ENCODE data around the gene GFY. TPM values are rescaled to one million over a fixed set of nuclear protein-coding genes. Genes with fewer than 3 reads are reported as not detected.
A peak's percentile ranks its signal among the peaks of the same experiment; 100 is the strongest.
"Not testable (repeated sequence)": the region's sequence is repeated elsewhere in the genome, so short reads cannot be mapped to it uniquely, and the experiment has no call there.

Gene GFY
- total RNA-seq, 1 donor from 2014 or later: not detected

GRCh38 chr19:49472936-49473335 is 47.7 kb downstream of the GFY start:
- DNase-seq (ENCODE audit: low read depth): no peak
- no peak for TF ChIP-seq CTCF (conservative IDR thresholded peaks at IDR 0.05; ENCODE audit: low read depth, low read length)
- no peak overlapping the region for H3K4me3 ChIP-seq (ENCODE audit: low read depth, low read length)

- DNase-seq (ENCODE audit: low read depth): not testable (repeated sequence)
- H3K4me3 ChIP-seq (ENCODE audit: low read depth, low read length): peak overlapping the region; percentile 63
Measured at GRCh38 chr19:49473501-49473867, 48.3 kb downstream of the GFY start.

- H3K4me3 ChIP-seq (ENCODE audit: low read depth, low read length): peak within 1 kb of the TSS; percentile 63
- TF ChIP-seq CTCF (conservative IDR thresholded peaks at IDR 0.05; ENCODE audit: low read depth, low read length): peak; percentile 92
- no peak for DNase-seq (ENCODE audit: low read depth)
Measured at GRCh38 chr19:49473868-49474541, 48.8 kb downstream of the GFY start, which contains the start of gene FLT3LG. TSS of gene FLT3LG (plus strand) at chr19:49474215. CDS start at chr19:49474640, 425 bp downstream.

GRCh38 chr19:49474542-49474924 is 49.3 kb downstream of the GFY start:
- TF ChIP-seq CTCF (conservative IDR thresholded peaks at IDR 0.05; ENCODE audit: low read depth, low read length): no peak
- peak overlapping the region; percentile 63 for H3K4me3 ChIP-seq (ENCODE audit: low read depth, low read length)
- DNase-seq (ENCODE audit: low read depth): no peak

GRCh38 chr19:49475191-49475917 is 50.2 kb downstream of the GFY start:
- H3K4me3 ChIP-seq (ENCODE audit: low read depth, low read length): no peak overlapping the region
- no peak for DNase-seq (ENCODE audit: low read depth)
- TF ChIP-seq CTCF (conservative IDR thresholded peaks at IDR 0.05; ENCODE audit: low read depth, low read length): no peak

- H3K4me3 ChIP-seq (ENCODE audit: low read depth, low read length): no peak overlapping the region
- no peak for DNase-seq (ENCODE audit: low read depth)
- TF ChIP-seq CTCF (conservative IDR thresholded peaks at IDR 0.05; ENCODE audit: low read depth, low read length): peak; percentile 52
Measured at GRCh38 chr19:49475995-49476880, 51.0 kb downstream of the GFY start.

Other genes with a start within 250 kb of the GFY start
- 0.07 and 0.29 TPM in 2 replicates for gene SLC6A16, start 100.2 kb upstream of the GFY start, total RNA-seq
- not detected in 2 replicates for gene CD37, start 90.0 kb upstream of the GFY start, total RNA-seq
- 74.5 and 89.5 TPM in 2 replicates for gene TEAD2, start 63.0 kb upstream of the GFY start, total RNA-seq
- 1.3 TPM in 1 of 2 replicates, not detected in the other for gene DKKL1, start 61.5 kb upstream of the GFY start, total RNA-seq
- 0.06 TPM in 1 of 2 replicates, not detected in the other for gene KASH5, start 37.1 kb upstream of the GFY start, total RNA-seq
- gene PTH2, start 1.9 kb upstream of the GFY start, total RNA-seq: not detected in 2 replicates
- gene SLC17A7, start 16.1 kb downstream of the GFY start, total RNA-seq: not detected in 2 replicates
- gene PIH1D1, start 26.4 kb downstream of the GFY start, total RNA-seq: 130 and 147 TPM in 2 replicates
- gene ALDH16A1, start 27.8 kb downstream of the GFY start, total RNA-seq: 41.5 and 44.9 TPM in 2 replicates
- gene FLT3LG, start 48.8 kb downstream of the GFY start, total RNA-seq: 0.81 and 2.5 TPM in 2 replicates
- 3,343 and 3,374 TPM in 2 replicates for gene RPL13A, start 62.2 kb downstream of the GFY start, total RNA-seq
- 3,600 and 5,144 TPM in 2 replicates for gene RPS11, start 71.0 kb downstream of the GFY start, total RNA-seq
- gene FCGRT, start 87.3 kb downstream of the GFY start, total RNA-seq: 34.2 and 79.3 TPM in 2 replicates
- 14.1 and 32.9 TPM in 2 replicates for gene RCN3, start 102.6 kb downstream of the GFY start, total RNA-seq
- 82.4 and 168 TPM in 2 replicates for gene NOSIP, start 155.2 kb downstream of the GFY start, total RNA-seq
- gene PRRG2, start 155.9 kb downstream of the GFY start, total RNA-seq: 0.87 and 1.0 TPM in 2 replicates
- gene PRR12, start 165.8 kb downstream of the GFY start, total RNA-seq: 6.7 and 7.8 TPM in 2 replicates
- gene RRAS, start 214.8 kb downstream of the GFY start, total RNA-seq: 33.5 and 67.2 TPM in 2 replicates
- 51.0 and 54.8 TPM in 2 replicates for gene SCAF1, start 216.8 kb downstream of the GFY start, total RNA-seq
- 73.8 and 78.3 TPM in 2 replicates for gene IRF3, start 240.5 kb downstream of the GFY start, total RNA-seq
- gene BCL2L12, start 240.5 kb downstream of the GFY start, total RNA-seq: 53.3 and 69.8 TPM in 2 replicates